IPS DF 19.7 (cell line): ENCODE data around the gene MED12L.
A peak's percentile ranks its signal among the peaks of the same experiment; 100 is the strongest.
"Not testable (repeated sequence)": the region's sequence is repeated elsewhere in the genome, so short reads cannot be mapped to it uniquely, and the experiment has no call there.

ENCODE experiments used
- DNase-seq: peaks from one replicate; pipeline ENCODE4 v3.0.0-alpha.2; 2013; ENCODE audit warnings: low read depth, low spot score

The MED12L gene

DNA sequence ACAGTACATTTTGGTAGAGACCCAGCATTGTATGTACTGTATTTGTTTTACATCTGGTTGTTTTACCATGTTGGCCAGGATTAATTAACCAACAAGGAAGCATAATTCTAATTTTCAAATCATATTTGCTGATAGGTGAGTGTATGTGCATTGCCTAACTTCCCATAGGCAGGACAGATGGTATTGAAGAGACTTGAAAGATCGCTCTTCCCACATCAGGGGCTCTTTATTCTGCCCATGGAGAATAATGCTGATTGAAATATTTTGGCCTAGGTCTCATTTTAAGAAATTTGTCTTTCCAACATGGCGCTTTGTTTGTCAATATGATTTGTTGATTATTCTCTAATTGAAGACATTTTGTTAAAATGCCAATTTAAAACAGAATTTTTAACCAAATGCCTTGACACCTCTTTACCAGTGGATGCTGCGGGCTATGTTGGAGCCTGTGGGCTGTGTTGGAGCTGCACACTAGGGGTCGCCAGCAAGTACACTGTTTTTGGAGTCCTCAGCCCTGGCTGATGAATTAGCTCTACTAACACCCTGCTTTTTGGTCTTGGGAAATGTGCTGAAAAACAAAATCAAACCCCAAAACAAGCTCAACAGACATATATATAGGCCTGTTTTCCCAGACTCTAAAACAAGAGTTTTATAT, 293.7 kb downstream of the MED12L start:
- DNase-seq: no peak

DNA sequence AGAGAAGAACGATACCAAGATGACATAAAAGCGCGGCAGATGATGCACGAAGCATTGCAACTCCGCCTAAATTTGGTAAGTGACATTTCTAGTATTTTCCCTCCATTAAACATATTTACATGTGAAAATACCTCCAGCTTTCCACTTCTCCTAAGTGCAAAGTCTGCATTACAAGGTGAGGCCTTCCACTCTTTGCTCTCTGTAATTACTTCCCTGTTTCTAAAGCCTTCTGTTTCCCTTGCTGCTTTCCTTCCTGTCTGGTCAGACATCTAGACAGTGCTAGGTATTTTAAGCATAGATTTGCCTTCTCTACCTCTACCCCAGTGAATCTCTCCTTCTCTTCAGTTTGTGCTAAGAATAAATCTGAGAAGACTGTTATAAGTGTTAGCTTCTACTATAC, 297.2 kb downstream of the MED12L start:
- DNase-seq: no peak

DNA sequence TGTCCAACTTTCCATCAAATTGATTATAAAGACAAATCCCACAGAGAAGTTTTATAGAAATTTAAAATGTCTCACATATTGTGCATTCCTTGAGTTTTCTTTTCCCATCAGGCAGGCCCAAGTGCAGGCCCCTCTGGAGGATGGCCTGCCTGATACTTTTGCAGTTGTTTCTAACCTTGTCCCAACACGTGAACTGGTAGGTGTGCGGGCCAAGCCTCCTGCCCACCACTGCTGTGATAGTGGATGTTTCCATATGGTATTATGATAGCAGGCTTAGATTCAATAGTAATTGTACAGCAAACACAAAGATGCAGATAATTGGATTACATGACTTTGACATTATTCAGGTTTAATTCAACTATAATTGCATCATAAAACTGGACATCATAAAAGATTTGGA, 297.6 kb downstream of the MED12L start:
- DNase-seq: no peak

DNA sequence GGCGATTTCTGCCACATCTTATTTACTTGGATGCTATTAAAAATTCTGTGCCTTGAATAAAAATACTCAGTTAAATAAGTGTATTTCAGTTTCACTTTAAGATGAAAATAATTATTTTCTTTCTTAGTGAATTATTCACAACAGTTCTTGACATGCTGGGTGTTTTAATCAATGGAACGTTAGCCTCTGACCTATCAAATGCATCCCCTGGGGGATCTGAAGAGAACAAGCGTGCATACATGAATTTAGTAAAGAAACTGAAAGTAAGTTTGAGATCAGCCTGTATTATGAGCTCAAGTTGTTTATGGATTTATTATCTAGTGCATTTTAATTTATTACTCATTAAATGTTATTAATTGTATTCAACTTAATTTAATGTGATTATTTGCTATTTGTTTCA, 298.5 kb downstream of the MED12L start:
- DNase-seq: no peak

DNA sequence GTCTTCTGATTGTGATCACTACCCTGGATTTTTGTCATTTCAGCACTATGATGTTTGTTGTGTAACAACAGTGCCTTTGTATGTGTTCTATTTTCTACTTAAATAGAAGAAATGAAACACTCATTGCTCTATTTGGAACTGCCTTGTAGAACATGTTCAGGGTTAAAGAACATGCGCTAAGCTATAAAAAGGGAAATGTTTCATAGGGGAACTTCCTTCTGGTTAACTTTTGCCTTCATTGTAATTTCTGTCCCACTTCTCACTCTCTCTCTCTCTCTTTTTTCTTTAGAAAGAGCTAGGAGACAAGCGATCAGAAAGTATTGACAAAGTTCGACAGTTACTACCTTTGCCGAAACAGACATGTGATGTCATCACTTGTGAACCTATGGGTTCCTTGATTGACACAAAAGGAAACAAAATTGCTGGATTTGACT, 299.3 kb downstream of the MED12L start, which contains the start of gene P2RY12:
Gene P2RY12, minus strand, starts transcription at position 13 of the 434 bp plus-strand sequence. CDS start 45,908 bp downstream, outside the sequence.
- no peak for DNase-seq

DNA sequence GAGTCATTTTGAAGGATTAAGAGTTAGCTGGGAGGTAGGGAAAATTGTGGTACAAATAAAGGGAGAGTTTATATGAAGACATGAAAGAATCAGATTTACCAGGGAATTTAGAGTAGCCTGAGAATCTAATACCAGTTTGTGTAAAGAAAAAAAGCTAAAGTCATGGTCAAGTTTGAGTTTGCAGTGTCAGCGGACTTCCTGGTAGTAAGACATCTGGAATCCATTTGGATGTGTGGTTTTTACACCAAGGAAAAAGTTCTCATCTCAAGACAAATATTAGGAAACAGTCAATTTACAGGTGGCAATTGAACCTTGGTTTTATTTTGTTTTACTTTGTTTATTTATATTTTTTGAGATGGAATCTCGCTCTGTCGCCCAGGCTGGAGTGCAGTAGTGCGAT, 300.6 kb downstream of the MED12L start:
- no peak for DNase-seq

DNA sequence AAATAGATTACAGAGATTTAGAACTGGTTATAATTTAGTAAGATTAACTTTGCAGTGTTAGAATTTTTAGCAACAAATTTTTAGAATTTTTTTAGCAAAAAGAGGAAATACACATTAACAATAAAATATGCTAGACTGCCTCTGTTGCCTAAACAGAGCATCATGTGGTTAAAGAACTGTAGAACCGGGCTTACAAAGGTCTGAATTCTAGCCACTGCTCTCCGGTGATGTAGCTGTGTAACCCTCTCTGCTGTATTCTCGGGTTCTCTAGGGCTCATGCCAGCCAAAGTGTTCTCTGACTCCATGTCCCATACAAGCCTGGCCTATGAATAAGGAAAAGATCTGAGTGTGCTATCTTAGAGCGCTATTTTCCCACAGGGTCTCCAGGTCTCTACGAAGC, 302.0 kb downstream of the MED12L start:
- DNase-seq: no peak

DNA sequence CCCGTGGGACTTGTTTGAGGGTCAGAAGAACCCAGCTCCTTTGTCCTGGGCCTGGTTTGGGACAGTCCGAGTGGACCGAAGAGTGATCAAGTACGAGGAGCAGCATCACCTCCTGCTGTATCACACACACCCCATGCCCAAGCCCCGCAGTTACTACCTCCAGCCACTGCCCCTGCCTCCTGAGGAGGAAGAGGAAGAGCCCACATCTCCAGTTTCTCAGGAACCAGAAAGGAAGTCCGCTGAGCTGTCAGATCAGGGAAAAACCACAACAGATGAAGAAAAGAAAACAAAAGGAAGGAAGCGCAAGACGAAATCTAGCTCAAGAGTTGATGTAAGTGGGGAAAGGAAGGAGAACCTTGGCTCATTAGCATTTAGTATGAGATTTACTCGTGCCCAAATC, 302.4 kb downstream of the MED12L start:
- no peak for DNase-seq

DNA sequence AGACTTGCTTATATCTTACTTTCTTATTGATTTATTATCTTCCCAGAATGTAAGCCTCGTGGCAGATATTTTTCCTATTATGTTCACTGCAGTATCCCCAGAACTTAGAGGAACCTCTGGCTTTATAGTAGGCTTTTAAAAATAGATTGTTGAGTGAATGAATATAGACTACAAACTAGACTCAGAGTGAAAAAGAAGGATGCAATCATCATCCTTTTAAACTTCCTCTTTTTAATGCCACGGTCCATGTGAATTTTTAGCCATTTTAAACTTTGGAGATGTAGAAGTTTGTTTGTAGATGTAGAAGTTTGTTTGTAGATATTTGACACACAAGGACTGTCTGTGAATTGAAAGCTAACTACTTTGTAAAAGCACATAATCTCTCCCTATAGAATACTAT, 306.3 kb downstream of the MED12L start:
- no peak for DNase-seq

DNA sequence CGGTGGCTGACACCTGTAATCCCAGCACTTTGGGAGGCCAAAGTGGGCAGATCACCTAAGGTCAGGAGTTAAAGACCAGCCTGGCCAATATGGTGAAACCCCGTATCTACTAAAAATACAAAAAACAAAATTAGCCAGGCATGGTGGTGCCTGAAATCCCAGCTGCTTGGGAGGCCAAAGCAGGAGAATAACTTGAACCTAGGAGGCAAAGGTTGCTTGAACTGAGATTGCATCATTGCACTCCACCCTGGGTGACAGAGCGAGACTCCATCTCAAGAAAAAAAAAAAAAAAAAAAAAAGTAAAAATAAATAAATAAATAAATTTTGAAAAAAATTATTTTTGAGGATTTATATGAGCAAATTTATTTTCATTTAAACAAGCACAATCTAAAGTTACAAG, 306.7 kb downstream of the MED12L start:
- DNase-seq: not testable (repeated sequence)

DNA sequence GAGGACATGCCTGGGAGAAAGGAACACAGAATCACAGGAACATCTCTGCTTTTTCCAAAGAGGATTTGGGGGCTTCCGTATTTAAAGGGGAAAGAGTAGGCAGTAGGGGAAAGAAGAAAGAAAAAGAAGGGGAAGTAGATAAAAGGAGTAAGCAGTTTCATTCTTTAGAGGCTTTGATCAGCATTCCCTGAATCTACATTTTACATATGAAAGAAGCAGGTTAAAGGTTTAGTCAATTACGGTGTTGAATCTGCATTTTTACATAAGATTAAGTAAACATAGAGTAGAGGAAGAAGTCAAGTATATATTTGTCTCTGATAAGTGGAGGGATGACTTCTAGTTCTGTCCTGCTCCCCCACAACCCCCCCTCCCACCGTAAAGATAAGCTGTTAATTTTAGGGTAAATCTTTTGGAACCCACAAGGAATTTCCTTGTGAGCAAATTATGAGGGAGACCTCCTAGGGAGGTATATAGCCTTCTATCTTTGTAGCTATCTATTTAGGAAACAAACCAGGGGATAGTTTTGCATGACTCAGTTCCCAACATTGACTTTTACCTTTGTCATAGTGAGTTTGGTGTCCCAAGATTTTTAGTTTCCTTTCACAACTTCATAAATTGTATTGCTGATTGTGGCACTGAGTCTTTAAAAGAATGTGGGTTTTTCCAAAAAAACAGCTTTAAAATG, 307.8 kb downstream of the MED12L start:
- peak; percentile 47 for DNase-seq

DNA sequence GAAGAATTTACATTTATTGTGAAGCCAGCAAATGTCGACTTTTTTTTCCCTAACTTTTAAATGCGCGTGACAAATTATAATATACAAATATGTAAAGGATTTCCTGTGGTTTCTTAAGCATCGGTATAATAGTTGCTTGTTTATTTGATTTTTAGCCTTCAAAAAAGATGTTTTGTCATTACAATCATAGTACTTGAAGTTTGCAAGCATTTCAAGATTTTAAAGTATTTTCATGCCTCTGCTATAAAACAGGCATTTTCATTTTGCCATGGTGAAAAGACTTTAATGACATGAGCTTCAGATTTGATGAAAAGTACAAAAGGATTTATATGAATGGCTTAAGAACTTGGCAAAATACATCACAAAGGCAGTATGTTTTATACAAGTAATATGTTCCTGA, 308.5 kb downstream of the MED12L start:
- DNase-seq: no peak

DNA sequence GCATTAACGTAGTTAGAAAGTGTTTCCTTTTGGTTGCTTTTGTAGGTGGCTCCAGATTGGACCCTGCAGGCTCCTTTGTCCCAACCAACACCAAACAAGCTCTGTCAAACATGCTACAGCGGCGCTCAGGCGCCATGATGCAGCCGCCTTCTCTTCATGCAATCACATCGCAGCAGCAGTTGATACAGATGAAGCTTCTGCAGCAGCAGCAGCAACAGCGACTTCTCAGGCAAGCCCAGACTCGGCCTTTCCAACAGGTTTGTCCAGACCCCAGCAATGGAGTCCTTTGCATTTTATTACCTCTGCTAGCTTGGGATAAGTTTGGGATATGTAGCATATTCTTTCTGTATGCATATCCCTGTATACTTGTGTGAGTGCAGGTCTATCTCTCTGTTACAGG, 309.1 kb downstream of the MED12L start:
- no peak for DNase-seq

DNA sequence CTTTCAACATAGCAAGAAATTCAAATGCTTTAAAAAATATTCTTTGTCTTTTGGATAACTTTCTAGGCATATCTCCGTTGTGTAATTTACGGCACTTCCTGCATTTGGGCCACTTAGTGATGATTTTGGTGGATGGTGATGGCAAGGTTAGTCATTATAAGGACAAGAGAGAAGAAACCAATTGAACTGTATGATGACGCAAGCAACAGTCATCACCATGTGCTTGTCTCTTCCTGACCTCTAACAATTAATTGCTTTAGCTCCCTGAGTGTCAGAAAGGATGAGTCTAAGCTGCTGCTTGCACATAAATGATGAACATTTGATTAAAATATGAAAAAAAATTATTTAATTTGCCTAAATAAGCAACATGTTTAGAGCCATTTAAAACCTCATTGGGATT, 310.3 kb downstream of the MED12L start:
- DNase-seq: no peak

DNA sequence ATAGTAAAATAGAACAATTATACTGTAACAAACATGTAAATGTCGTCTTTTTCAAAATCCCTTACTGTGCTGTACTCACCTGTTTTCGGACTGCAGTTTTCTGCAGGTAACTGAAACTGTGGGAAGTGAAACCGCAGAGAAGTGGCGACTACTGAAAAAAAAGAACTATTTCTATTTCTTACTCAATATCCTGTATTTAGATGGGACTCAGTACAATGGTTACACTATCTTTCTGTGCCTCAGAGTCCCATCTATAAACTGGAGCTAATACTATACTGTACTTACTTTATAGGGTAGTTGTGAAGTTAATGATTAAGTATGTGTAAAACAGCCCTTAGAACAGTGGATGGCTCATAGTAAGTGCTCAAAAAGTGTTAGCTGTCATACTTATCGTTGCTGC, 313.4 kb downstream of the MED12L start:
- no peak for DNase-seq

DNA sequence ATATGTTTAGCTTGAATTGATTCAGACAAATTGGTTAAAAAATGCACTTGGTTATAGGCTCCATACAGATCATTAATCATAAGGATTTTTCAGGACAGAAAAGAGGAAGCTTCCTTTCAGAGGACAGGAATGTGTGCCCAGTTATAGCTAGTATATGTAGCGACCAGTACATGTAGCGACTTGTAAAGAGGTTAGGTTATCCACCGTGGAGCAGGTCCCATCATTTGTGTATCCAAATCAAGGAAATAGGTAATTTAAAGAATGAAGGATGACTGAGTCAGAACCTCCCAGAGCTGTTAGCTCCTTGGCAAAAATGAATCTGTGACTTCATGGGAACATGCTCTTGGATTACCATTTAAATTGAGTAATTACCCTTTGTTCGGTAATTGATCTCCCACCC, 314.9 kb downstream of the MED12L start:
- DNase-seq: no peak

DNA sequence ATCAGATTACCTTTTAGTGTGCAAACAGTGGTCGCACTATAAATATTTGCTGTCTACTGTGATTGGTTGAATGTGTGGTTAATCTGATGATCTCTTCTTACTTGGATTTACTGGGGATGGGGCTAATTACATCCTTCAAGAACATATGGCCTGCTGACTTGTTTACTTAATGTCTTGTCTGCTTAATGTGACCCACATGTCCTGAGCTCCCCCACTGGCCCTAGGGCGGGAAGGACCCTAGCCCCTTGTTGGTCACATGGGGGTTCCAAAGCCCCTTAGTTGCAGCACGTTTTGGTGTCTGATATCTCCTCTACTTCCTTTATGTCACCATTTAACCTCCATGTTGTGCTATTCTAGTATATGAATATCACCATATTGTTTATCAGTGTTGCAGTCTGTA, 316.9 kb downstream of the MED12L start:
- no peak for DNase-seq

DNA sequence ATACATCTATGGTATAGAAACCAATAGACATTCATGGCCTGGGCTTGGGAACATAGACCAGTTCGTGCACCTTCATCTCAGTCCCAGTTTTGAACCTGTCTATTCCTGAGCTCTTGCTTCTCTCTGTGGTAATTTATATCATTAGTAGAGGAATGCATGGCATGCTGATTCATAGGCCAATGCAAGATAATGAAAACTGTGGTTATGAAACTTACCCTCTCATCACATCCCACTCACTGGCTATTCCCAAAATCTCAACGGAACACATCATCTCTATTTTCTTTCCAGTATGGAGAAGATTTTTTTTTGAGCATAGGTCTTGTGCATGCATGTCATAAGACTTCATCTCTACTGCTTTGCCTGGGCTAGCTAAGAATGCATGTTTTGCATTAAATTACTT, 317.8 kb downstream of the MED12L start:
- DNase-seq: no peak

DNA sequence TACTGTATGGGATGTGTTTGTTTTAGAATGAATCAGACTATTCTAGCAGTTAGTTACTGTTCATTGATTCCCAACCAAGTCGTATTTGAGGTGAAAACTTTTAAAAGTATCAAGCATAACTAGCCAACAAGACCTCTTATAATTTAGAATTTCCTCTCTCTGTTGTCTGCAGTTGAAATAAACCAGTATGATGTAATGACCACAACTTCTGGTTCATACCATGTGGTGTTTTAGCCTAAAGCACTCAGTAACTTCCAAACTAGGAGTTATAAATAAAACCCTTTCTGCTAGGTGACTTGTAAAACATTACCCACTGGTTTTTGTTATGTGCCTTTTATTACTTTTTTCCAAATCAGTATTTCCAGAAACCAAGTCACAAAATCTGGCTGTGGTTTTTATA, 318.9 kb downstream of the MED12L start:
- no peak for DNase-seq

DNA sequence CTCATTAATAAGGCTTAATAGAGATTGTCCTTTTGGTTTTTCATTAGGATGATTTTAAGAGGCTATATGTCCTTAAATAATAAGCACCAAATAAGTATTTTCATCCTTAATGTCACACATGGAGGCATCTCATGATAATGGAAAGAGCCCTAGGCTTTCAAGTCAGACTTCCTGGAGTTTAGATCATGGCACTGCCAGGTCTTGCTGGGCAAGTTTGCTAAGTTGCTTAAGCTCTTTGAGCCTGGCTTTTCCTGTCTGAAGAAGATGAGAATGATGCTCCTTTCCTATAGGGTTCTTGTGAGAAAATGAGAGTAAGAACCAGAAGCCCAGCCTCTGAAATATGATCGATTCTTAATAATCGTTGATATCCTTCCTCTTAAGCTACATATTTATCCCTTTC, 322.5 kb downstream of the MED12L start:
- no peak for DNase-seq

DNA sequence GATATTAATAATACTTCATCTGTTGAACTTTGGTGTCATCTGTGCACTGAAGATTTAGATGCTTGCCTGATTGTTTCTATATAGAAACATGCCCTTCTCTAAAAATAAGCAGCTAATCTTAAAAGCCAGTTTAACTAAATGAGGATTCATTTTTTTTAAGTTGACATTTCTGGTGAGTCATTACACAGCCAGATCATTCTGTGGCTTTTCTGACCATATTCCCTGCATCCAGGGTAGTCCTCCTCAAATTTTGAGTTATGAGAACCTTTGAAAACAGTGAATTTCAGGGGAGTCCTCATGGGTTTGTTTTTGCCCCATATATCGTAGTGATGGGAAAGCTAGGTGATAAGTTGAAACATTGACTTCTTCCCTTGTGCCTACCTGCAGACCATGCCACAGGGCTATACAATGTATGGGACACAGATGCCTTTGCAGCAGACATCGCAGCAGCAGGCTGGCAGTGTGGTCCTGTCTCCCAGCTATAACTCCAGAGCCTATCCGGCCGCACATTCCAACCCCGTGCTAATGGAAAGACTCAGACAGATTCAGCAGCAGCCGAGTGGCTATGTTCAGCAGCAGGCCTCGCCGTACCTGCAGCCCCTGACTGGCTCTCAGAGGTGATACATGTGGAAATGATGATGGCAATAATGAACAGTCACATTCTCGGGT, 325.6 kb downstream of the MED12L start:
- no peak for DNase-seq

DNA sequence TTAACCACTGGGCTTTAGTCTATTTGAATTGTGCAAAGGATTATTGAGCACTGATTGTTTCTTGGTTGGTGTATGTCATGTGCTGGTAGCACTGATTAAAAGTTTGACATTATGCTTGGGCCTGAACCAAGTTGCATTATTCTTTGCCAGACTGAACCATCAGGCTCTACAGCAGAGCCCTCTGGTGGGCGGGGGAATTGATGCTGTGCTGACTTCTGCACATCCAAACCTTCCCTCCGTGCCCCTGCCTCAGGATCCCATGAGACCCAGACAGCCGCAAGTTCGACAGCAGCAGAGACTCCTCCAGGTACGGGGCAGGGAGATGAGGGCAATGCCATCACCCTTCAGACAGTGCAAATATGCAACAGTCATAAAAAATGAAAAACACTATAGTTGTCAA, 327.5 kb downstream of the MED12L start:
- DNase-seq: no peak

DNA sequence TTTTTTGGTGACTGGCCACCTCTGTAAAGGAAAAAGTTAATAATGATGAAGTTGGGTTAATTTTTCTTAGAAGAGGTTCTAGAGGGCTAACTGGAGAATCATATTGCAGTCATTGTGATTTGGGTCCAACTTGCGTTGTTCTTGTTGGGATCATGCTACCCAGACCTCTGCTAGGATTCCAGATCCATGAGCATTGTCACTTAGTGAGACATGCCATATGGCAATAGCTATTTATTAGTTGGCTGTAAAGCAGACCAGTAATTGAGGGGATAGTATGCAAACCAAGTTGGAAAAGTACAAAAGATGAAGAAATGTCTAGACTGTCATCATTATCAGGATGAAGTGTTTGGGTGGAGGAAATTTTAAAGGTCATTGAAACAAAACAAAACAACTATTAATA, 329.8 kb downstream of the MED12L start:
- DNase-seq: no peak
